Stomach smooth muscle (tissue), 2 donors: Measurements from ENCODE around the gene CYP8B1.

Experiments
- H3K27ac ChIP-seq: one replicate; pipeline ENCODE4 v1.7.0; 2013; ENCODE audit warnings: mild to moderate bottlenecking, low read length, inconsistent platforms
- H3K27me3 ChIP-seq, 2 donors: one replicate each; pipeline ENCODE4 v1.7.0; 2013; ENCODE audit warnings: low read length in 2 of 2; ENCODE audit not compliant: insufficient read depth in 2 of 2, control insufficient read depth in 1 of 2
- H3K36me3 ChIP-seq, 2 donors: one replicate each; pipeline ENCODE4 v1.7.0; 2013; ENCODE audit warnings: low read length in 2 of 2; ENCODE audit not compliant: control insufficient read depth in 2 of 2, insufficient read depth in 2 of 2
- H3K4me1 ChIP-seq: one replicate; pipeline ENCODE4 v1.7.0; 2013; ENCODE audit warnings: low read length; ENCODE audit not compliant: control insufficient read depth, insufficient read depth
- H3K4me3 ChIP-seq, 2 donors: one replicate each; pipeline ENCODE4 v1.7.0; 2013; ENCODE audit warnings: low read length in 2 of 2
- H3K9ac ChIP-seq, 2 donors: one replicate each; pipeline ENCODE4 v1.7.0; 2013; ENCODE audit warnings: low read length in 2 of 2, mild to moderate bottlenecking in 1 of 2
- H3K9me3 ChIP-seq, 2 donors: one replicate each; pipeline ENCODE4 v1.7.0; 2013; ENCODE audit warnings: low read length in 2 of 2; ENCODE audit not compliant: control insufficient read depth in 2 of 2
- donor health status: healthy.
- donor health status: Pancreatic carcinoma.

Gene CYP8B1

DNA sequence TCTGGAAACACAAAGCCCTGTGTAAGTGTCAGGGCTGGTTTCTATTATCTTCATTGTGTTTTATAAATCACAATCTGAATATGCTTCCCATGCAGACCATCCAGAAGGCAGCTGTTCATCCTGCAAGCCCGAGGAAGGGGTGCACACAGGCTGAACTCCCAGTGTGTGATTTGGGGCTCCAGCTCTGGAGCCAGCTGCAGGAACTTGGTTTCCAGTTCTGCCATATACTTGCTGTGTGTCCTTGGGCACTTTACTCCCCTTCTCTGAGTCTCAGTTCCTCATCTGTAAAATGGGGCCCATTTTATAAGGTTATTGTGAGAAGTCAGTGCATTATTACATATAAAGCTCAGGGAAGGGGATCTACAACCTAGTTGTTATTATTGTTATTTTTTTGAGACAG is 22.6 kb downstream of the CYP8B1 start:
- H3K27ac ChIP-seq: no peak overlapping the region
- no peaks in the 10 kb centered on the region for H3K27me3 ChIP-seq

DNA sequence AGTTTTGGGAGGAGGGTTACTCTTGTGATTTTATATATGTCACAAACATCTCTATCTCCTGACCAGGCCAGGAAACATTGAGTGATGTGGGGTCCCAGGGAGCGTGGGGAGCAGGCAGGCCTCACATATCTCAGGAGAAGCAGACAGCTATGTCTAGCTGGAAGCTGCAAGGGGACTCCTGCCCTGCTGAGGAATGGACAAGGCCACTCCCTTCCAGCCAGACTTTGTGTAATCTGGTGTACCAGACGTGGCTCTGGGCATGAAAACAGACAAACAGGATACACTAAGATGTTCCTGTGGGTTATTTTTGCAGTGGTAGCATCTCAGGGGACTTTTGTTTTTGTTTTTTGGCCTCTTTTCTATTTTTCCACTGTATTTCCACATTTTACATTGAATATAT is 23.2 kb downstream of the CYP8B1 start:
- Histone ChIP-seq H3K4me3 (no peak overlapping the region), H3K4me1 (peaks cover 5% of the 10 kb centered on the region), H3K9ac (no peak overlapping the region), H3K9me3 (no peaks in the 10 kb centered on the region), H3K27me3 (no peaks in the 10 kb centered on the region), H3K27ac (no peak overlapping the region), H3K36me3 (no peaks in the 10 kb centered on the region)

More for the DNA sequence above, 22.6 kb downstream of the CYP8B1 start:
- Histone ChIP-seq H3K36me3 (no peaks in the 10 kb centered on the region), H3K4me1 (peaks cover 4% of the 10 kb centered on the region), H3K9me3 (no peaks in the 10 kb centered on the region), H3K9ac (no peak overlapping the region), H3K4me3 (no peak overlapping the region)

DNA sequence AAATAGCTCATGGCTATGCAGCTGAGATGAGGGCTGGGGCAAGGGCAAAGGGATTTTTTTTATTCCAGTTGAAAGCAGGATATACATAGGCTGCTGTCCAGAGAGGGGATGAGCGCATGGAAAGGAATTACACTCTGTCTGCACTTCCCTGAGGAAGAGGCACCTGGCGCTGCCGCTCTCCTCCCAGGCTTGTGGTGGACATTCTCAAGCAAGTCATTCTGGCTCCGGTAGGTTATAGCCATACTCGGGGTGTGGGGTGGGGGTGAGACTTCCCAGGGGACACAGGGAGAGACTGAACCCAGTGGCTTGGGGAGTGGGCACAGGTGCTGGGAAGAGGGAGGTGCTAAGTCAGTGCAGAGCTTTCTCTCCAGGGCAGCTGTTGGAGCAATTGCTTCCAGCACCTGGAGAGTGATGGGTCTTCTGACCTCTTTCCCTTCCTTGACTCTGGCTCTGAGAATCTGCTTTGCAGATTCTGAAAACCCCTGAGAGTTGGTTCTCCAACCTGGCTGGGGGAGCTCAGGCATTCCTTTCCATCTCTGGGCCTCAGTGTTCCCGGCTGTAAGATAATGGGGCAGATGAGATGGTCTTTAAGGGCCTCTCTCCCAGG is 24.3 kb downstream of the CYP8B1 start:
- H3K36me3 ChIP-seq: no peaks in the 10 kb centered on the region
- no peak overlapping the region for H3K9ac ChIP-seq
- no peaks in the 10 kb centered on the region for H3K9me3 ChIP-seq
- H3K27me3 ChIP-seq: no peaks in the 10 kb centered on the region
- H3K27ac ChIP-seq: no peak overlapping the region
- peaks cover 16% of the 10 kb centered on the region for H3K4me1 ChIP-seq
- H3K4me3 ChIP-seq: no peak overlapping the region

DNA sequence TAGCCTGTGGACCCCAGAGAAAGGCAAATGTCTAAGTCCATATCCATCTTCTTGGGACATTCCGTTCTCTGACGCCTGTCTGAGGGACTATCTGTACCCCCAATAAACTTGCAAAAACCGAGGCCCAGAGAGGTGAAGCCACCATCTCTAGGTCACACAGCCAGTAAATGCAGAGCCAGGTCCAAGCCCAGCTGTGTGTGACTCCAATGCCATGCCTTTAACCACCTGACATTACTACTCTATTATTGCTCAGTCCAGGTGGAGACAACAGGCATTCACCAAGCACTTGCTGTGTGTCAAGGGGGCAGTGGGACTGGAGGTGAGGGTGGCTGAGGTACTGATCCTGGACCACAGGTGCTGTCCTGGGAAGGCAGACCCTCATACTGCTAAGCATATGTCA is 25.4 kb downstream of the CYP8B1 start:
- Histone ChIP-seq H3K27me3 (no peaks in the 10 kb centered on the region), H3K4me3 (no peak overlapping the region), H3K27ac (no peak overlapping the region), H3K9ac (no peak overlapping the region), H3K9me3 (no peaks in the 10 kb centered on the region), H3K4me1 (peaks cover 23% of the 10 kb centered on the region), H3K36me3 (no peaks in the 10 kb centered on the region)

DNA sequence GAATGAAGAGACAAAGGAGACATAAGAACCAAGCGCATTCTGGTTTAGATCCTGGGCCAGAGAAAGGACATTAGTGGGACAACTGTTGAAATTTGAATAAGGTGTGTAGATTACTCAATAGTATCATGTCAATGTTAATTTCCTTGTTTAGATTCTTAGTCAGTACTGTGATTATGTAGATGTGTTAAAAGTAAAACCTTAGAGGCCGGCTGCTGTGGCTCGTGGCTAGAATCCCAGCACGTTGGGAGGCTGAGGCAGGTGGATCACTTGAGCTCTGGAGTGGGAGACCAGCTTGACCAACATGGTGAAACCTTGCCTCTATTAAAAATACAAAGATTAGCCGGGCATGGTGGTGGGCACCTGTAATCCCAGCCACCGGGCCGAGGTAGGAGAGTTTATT is 26.7 kb downstream of the CYP8B1 start:
- H3K9me3 ChIP-seq: no peaks in the 10 kb centered on the region
- no peak overlapping the region for H3K9ac ChIP-seq
- H3K4me3 ChIP-seq: no peak overlapping the region
- peaks cover 33% of the 10 kb centered on the region for H3K4me1 ChIP-seq
- no peaks in the 10 kb centered on the region for H3K27me3 ChIP-seq
- H3K27ac ChIP-seq: no peak overlapping the region
- H3K36me3 ChIP-seq: no peaks in the 10 kb centered on the region

DNA sequence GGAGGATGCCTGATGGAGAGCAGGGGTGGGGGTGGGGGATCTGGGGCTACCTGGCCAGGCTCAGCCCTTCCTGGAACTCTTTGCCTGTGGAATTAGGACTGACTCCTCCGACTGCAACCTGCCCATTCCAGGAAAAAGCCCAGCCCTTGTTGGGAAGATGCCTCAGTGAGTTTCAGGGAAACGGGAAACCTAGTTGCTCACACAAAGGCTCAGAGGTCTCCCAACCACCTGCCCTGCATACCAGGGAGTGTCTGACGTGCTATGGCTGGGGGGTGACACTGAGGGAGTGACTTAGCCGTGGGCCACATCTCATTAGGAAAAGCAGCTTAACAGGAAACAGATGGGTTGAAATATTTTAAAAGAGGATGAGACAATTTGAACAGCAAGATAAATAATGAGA is 27.9 kb downstream of the CYP8B1 start:
- no peak overlapping the region for H3K4me3 ChIP-seq
- no peaks in the 10 kb centered on the region for H3K27me3 ChIP-seq
- H3K36me3 ChIP-seq: no peaks in the 10 kb centered on the region
- peaks cover 35% of the 10 kb centered on the region for H3K4me1 ChIP-seq
- H3K9me3 ChIP-seq: no peaks in the 10 kb centered on the region
- no peak overlapping the region for H3K9ac ChIP-seq
- no peak overlapping the region for H3K27ac ChIP-seq

DNA sequence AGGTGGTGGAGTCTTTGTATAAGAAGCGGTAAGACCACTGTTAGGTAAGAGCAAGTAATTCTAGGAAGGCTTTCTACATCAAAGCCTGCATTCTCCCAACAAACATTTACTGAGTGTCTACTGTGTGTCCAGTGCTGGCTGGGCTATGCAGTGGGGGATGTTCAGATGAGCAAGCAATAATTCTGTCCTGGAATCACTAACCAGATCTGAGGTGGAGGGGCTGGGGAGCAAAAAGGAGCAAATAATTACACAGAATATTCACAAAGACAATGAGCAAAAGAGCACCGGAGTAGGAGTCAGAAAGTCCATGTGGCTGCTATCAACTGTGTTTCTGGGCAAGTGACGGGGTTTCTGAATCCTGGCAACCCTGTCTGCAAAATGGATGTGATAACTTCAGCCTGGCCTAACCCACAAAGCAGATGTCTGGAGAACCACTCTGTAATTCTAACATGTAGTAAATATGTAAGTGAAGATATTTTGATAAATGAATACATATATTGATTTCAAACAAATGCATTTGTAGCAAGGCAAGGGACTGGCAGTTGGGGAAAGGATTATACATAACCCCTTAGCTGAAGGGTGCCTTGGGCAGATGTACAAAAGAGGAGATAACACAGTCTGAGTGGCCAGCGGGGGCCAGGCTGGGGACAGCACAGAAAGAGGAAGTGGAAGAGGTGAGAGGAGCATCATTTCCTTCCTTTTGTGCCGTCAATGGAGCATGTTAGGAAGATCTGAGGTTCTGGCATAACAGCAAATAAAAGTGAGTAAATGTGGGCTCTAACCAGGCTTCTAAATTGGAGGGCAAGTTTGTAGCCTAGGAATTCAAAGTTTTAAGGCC is 28.8 kb downstream of the CYP8B1 start:
- Histone ChIP-seq H3K27ac (peak overlapping the region; percentile 37), H3K4me1 (peaks cover 36% of the 10 kb centered on the region)

DNA sequence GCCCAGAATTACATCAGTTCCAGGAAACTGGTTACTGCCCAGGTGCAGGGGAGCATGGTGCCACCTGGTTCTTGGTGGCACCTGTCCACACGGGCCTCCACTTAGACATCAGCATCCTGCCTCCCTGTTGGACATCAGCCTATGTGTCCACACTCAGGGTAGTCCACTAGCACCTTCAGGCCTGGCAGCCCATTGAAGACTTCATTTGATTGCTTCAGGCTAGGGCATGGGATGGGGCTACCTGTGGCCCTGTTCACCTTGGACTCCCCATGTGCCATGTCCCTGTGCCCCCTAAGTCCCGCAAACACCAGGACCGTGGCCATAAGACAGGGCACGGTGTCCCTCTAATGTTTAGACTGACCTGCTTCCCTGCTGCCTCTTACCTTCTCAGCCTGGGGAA is 30.9 kb downstream of the CYP8B1 start:
- Histone ChIP-seq H3K27me3 (no peaks in the 10 kb centered on the region), H3K4me1 (peaks cover 42% of the 10 kb centered on the region), H3K4me3 (peak overlapping the region in 1 of 2 donors; percentile 15), H3K27ac (peak overlapping the region; percentile 49), H3K36me3 (no peaks in the 10 kb centered on the region), H3K9me3 (no peaks in the 10 kb centered on the region), H3K9ac (no peak overlapping the region)

More for the DNA sequence above, 28.8 kb downstream of the CYP8B1 start:
- H3K27me3 ChIP-seq: no peaks in the 10 kb centered on the region
- peak overlapping the region in 1 of 2 donors; percentile 22 for H3K4me3 ChIP-seq
- peak overlapping the region in 1 of 2 donors; percentile 4 for H3K9ac ChIP-seq
- H3K9me3 ChIP-seq: no peaks in the 10 kb centered on the region
- no peaks in the 10 kb centered on the region for H3K36me3 ChIP-seq

DNA sequence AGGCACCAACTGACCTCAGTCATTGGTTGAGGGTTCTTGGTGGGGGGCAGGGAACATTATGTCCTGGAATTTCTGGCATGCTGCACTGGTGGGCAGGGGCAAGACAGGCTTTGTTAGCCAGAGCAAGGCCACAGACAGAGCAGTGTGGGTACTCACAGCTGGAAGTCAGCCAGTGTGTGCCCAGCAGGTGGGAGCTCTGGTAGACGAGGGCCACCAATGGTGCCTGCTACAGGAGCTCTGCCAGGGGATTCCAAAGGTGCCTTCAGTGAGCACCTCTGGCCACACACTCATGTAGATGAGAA is 31.3 kb downstream of the CYP8B1 start:
- Histone ChIP-seq H3K27ac (peak overlapping the region; percentile 49), H3K4me3 (peak overlapping the region in 1 of 2 donors; percentile 15), H3K36me3 (no peaks in the 10 kb centered on the region), H3K4me1 (peaks cover 42% of the 10 kb centered on the region), H3K9me3 (no peaks in the 10 kb centered on the region), H3K9ac (no peak overlapping the region), H3K27me3 (no peaks in the 10 kb centered on the region)

DNA sequence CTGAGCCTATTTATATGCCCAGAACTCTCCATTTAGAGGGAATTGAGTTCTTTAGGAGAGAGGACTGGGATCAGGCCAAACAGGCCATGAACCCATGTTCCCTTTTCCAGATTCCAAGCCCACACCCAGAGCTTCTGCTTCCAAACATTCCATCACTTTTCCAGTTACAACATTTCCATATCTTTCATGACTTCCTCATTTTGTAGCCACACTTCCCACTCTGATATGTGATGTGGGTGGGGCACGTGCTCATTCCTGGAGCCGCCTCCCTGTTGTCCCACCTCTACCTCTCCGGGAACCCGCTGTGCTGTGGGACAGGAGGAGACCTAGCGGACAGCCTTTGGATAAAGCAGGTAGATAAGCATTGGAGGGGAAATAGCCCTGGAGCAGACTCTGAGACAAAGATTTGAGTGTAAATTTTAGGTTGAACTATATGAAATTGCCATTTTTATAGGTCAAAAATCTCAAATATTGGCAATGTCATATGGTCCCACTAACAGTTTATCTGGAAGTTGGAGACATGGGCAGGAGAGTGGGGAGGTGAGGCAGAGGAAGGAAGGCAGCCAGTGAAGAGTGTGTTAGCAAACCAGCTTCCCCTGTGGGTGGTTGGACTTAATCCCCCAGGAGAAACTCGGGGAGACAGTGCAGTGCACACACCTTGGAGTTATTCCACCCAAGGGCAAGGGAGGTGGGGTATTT is 31.8 kb downstream of the CYP8B1 start:
- H3K9me3 ChIP-seq: no peaks in the 10 kb centered on the region
- peak overlapping the region; percentile 49 for H3K27ac ChIP-seq
- H3K4me3 ChIP-seq: peak overlapping the region in 1 of 2 donors; percentile 15
- no peaks in the 10 kb centered on the region for H3K27me3 ChIP-seq
- peaks cover 42% of the 10 kb centered on the region for H3K4me1 ChIP-seq
- no peak overlapping the region for H3K9ac ChIP-seq
- no peaks in the 10 kb centered on the region for H3K36me3 ChIP-seq
